Mesenchymal stem cell (in vitro differentiated cells and primary cell): ENCODE measurements around the gene GHR.

Experiments used
- DNase-seq: peaks from one replicate; pipeline ENCODE4 v3.0.0-alpha.2; 2013
- H2AFZ ChIP-seq: one replicate; pipeline ENCODE4 v1.6.1; 2013; ENCODE audit warnings: low read depth, mild to moderate bottlenecking, control low read depth, inconsistent platforms, low read length, moderate library complexity
- H2AK5ac ChIP-seq: 2 replicates; pipeline ENCODE4 v1.6.1; 2013; ENCODE audit warnings: low read length, moderate library complexity, mild to moderate bottlenecking, inconsistent platforms; ENCODE audit not compliant: severe bottlenecking
- H2BK120ac ChIP-seq: one replicate; pipeline ENCODE4 v1.6.1; 2013; ENCODE audit warnings: low read depth, mild to moderate bottlenecking, inconsistent platforms, low read length, moderate library complexity
- H2BK12ac ChIP-seq, 2 experiments: one replicate each; pipeline ENCODE4 v1.6.1; 2013; ENCODE audit warnings: inconsistent platforms in 2 of 2, low read length in 2 of 2, mild to moderate bottlenecking in 2 of 2, moderate library complexity in 2 of 2, control low read depth in 1 of 2
- H2BK15ac ChIP-seq: one replicate; pipeline ENCODE4 v1.6.1; 2013; ENCODE audit warnings: mild to moderate bottlenecking, low read depth, inconsistent platforms; ENCODE audit not compliant: poor library complexity, severe bottlenecking
- H2BK5ac ChIP-seq: 2 replicates; pipeline ENCODE4 v1.6.1; 2013; ENCODE audit warnings: low read depth, mild to moderate bottlenecking, low read length, control low read depth, inconsistent platforms; ENCODE audit not compliant: poor library complexity, severe bottlenecking
- H3K14ac ChIP-seq, 2 experiments: one replicate each; pipeline ENCODE4 v1.6.1; 2013; ENCODE audit warnings: inconsistent platforms in 2 of 2, low read length in 2 of 2, control low read depth in 1 of 2, mild to moderate bottlenecking in 1 of 2, moderate library complexity in 1 of 2
- H3K18ac ChIP-seq, 2 experiments: one replicate each; pipeline ENCODE4 v1.6.1; 2013; ENCODE audit warnings: inconsistent platforms in 2 of 2, low read length in 2 of 2, control low read depth in 1 of 2, low read depth in 1 of 2, mild to moderate bottlenecking in 1 of 2
- H3K23ac ChIP-seq, 2 experiments: one replicate each; pipeline ENCODE4 v1.6.1; 2013; ENCODE audit warnings: inconsistent platforms in 2 of 2, low read length in 2 of 2, mild to moderate bottlenecking in 2 of 2, moderate library complexity in 2 of 2, control low read depth in 1 of 2
- H3K27ac ChIP-seq: 2 replicates; pipeline ENCODE4 v1.5.1; 2013; ENCODE audit warnings: mild to moderate bottlenecking, moderate library complexity, low read length, control low read depth, inconsistent platforms; ENCODE audit not compliant: poor library complexity, severe bottlenecking
- H3K27me3 ChIP-seq, 2 experiments: 2 replicates each; pipeline versions ENCODE4 v1.6.1 to v1.7.0; 2013; ENCODE audit warnings: low read length in 2 of 2, mild to moderate bottlenecking in 2 of 2, moderate library complexity in 2 of 2, control low read depth in 1 of 2, inconsistent platforms in 1 of 2; ENCODE audit not compliant: control insufficient read depth in 1 of 2, insufficient read depth in 1 of 2
- H3K36me3 ChIP-seq, 2 experiments: 2 replicates each; pipeline versions ENCODE4 v1.6.1 to v1.7.0; 2013; ENCODE audit warnings: low read length in 2 of 2, control low read depth in 1 of 2, inconsistent platforms in 1 of 2, low read depth in 1 of 2, mild to moderate bottlenecking in 1 of 2; ENCODE audit not compliant: insufficient read depth in 2 of 2, control insufficient read depth in 1 of 2
- H3K4ac ChIP-seq, 2 experiments: one replicate each; pipeline ENCODE4 v1.6.1; 2013; ENCODE audit warnings: inconsistent platforms in 2 of 2, low read length in 2 of 2, mild to moderate bottlenecking in 2 of 2, moderate library complexity in 2 of 2, control low read depth in 1 of 2, low read depth in 1 of 2
- H3K4me1 ChIP-seq: 2 replicates; pipeline ENCODE4 v1.6.1; 2013; ENCODE audit warnings: low read depth, low read length, control low read depth; ENCODE audit not compliant: control insufficient read depth, insufficient read depth
- H3K4me2 ChIP-seq: 2 replicates; pipeline ENCODE4 v1.6.1; 2013; ENCODE audit warnings: low read length, mild to moderate bottlenecking, inconsistent platforms; ENCODE audit not compliant: poor library complexity, severe bottlenecking
- H3K4me3 ChIP-seq, 2 experiments: 2 replicates each; pipeline versions ENCODE4 v1.5.1 to v1.7.0; 2013; ENCODE audit warnings: low read length in 2 of 2, mild to moderate bottlenecking in 2 of 2, control low read depth in 1 of 2, low read depth in 1 of 2; ENCODE audit not compliant: insufficient read depth in 1 of 2
- H3K79me1 ChIP-seq: replicated peaks from 2 replicates; pipeline ENCODE4 v1.6.1; 2013; ENCODE audit warnings: mild to moderate bottlenecking, control low read depth, low read length, inconsistent platforms; ENCODE audit not compliant: poor library complexity, severe bottlenecking
- H3K9ac ChIP-seq: 2 replicates; pipeline ENCODE4 v1.7.0; 2013; ENCODE audit warnings: mild to moderate bottlenecking, low read length, moderate library complexity
- H3K9me3 ChIP-seq: 2 replicates; pipeline ENCODE4 v1.7.0; 2013; ENCODE audit warnings: mild to moderate bottlenecking, low read length; ENCODE audit not compliant: control insufficient read depth
- H4K8ac ChIP-seq: one replicate; pipeline ENCODE4 v1.6.1; 2013; ENCODE audit warnings: inconsistent platforms, mild to moderate bottlenecking, low read length, moderate library complexity
- H4K91ac ChIP-seq: one replicate; pipeline ENCODE4 v1.6.1; 2013; ENCODE audit warnings: mild to moderate bottlenecking, low read length, inconsistent platforms
- WGBS: methylation state at CpG from one replicate; pipeline ENCODE4 v1.1.7; 2013; ENCODE audit warnings: mixed read lengths; 5-methylcytosine and 5-hydroxymethylcytosine counted together

Gene GHR

DNA sequence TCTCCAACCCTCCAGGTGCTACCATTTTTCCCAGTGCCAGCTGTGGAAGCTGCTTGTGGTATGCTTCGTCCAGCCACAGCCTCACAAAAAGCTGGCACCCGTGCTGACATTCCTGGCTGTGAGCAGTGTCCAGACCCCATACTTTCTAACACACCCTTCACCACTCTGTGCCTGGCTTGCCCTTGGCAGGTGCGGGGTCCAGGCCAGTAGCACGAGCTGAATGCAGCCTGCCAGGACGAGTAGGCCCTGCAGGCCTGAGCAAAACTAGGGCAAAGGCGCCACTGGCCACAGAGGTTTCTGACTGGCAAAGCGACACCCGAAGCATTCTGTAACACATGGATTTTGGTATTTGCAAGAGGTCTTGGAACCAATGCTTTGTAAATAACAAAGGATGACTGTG, 26.0 kb upstream of the GHR start:
- Histone ChIP-seq H2BK5ac (no peak overlapping the region), H3K36me3 (no peaks in the 10 kb centered on the region), H3K23ac (no peak overlapping the region), H3K4me1 (no peaks in the 10 kb centered on the region), H2BK120ac (no peak overlapping the region), H3K14ac (no peak overlapping the region), H3K9ac (no peak overlapping the region), H3K18ac (no peak overlapping the region), H3K4ac (no peak overlapping the region), H2AFZ (no peak overlapping the region), H4K8ac (no peak overlapping the region), H3K27ac (no peak overlapping the region), H3K4me2 (no peak overlapping the region), H3K4me3 (no peak overlapping the region), H2BK12ac (no peak overlapping the region), H3K9me3 (peaks cover 8% of the 10 kb centered on the region), H3K27me3 (no peaks in the 10 kb centered on the region), H3K79me1 (no peaks in the 10 kb centered on the region), H2AK5ac (no peak overlapping the region), H2BK15ac (no peak overlapping the region), H4K91ac (no peak overlapping the region)
- WGBS, result 82% methylated on average over 6 of the region's 8 CpGs
- no peak for DNase-seq

DNA sequence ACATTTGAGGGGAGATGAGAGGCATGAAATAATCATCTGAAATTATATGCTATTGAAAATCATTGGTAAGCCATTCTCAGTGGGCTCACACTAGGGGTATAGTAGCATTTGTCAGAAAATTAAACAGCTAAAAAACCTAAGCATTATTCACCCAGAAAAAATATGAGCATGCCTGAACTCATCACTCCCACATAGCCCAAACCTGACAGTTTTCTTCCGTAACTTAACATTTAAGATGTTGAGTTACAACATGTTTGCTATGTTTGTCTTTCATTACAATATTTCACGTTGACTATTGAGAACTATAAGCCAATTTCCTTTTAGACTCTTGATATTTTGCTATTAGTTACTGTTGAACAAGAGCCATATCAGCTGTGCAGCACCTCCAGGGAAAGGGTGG, 23.5 kb upstream of the GHR start:
- no peak overlapping the region for H4K91ac ChIP-seq
- no peak overlapping the region for H2AFZ ChIP-seq
- H3K9me3 ChIP-seq, result no peaks in the 10 kb centered on the region
- no peak overlapping the region for H2BK5ac ChIP-seq
- H3K27ac ChIP-seq, result no peak overlapping the region
- H2BK120ac ChIP-seq, result no peak overlapping the region
- H4K8ac ChIP-seq, result no peak overlapping the region
- no peak overlapping the region for H3K9ac ChIP-seq
- no peak overlapping the region for H3K14ac ChIP-seq
- no peaks in the 10 kb centered on the region for H3K4me1 ChIP-seq
- H3K23ac ChIP-seq, result no peak overlapping the region
- H3K18ac ChIP-seq, result no peak overlapping the region
- no peak overlapping the region for H3K4me3 ChIP-seq
- no peak overlapping the region for H2AK5ac ChIP-seq
- no CpG with 5 or more reads among the region's 2 CpGs for WGBS
- no peaks in the 10 kb centered on the region for H3K27me3 ChIP-seq
- no peaks in the 10 kb centered on the region for H3K79me1 ChIP-seq
- no peak overlapping the region for H2BK15ac ChIP-seq
- H3K36me3 ChIP-seq, result no peaks in the 10 kb centered on the region
- DNase-seq, result no peak
- no peak overlapping the region for H2BK12ac ChIP-seq
- H3K4me2 ChIP-seq, result no peak overlapping the region
- no peak overlapping the region for H3K4ac ChIP-seq

DNA sequence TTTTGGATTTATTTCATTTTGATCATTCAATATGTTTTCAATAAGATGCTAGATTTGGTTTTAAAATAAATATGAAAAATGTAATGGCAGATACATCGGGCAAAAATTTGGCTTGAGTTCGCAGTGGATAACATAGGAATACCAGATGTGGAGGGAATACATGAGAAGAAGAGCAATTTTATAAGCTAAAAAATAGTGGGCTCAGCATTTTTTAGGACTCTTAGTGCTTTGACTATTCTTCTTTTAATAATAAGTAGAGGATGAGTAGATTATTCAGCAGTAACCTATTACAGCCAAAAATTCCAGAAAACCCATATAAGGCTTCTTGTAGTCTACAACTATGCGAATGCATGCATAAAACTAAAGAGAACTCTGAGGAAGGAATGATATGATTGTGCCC, 22.8 kb upstream of the GHR start:
- Histone ChIP-seq H2BK5ac (no peak overlapping the region), H2BK120ac (no peak overlapping the region), H3K4ac (no peak overlapping the region), H3K9me3 (no peaks in the 10 kb centered on the region), H4K91ac (no peak overlapping the region), H3K9ac (no peak overlapping the region), H2AFZ (no peak overlapping the region), H3K36me3 (no peaks in the 10 kb centered on the region), H2BK15ac (no peak overlapping the region), H3K23ac (no peak overlapping the region), H3K4me2 (no peak overlapping the region), H3K4me1 (no peaks in the 10 kb centered on the region), H3K18ac (no peak overlapping the region), H3K14ac (no peak overlapping the region), H3K4me3 (no peak overlapping the region), H4K8ac (no peak overlapping the region), H2BK12ac (no peak overlapping the region), H3K27me3 (no peaks in the 10 kb centered on the region), H2AK5ac (no peak overlapping the region), H3K27ac (no peak overlapping the region), H3K79me1 (no peaks in the 10 kb centered on the region)
- WGBS, result 91% methylated on average over 2 of the region's 3 CpGs
- no peak for DNase-seq

DNA sequence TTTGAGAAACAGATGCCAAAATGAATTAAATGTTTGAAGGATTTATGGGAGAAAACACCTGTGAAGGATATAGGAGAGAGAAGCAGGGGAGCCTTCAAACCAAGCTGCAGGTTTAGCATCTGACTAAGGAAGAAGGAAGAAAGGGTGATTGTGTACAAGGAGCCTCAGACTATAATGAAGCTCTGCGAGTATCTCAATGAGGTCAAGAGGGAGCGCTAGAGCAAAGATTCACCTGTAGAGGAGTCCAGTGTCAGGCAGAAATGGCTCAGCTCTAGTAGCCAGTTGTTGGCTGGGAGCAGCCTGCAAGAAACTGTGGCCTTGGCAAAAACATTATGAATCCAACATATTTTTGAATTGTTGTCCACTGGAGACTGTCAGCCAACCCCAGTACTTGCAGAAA, 20.0 kb upstream of the GHR start:
- Histone ChIP-seq H3K27me3 (no peaks in the 10 kb centered on the region), H3K18ac (no peak overlapping the region), H3K4me2 (no peak overlapping the region), H4K8ac (no peak overlapping the region), H3K4me1 (no peaks in the 10 kb centered on the region), H3K27ac (no peak overlapping the region), H4K91ac (no peak overlapping the region), H2AFZ (no peak overlapping the region), H3K36me3 (no peaks in the 10 kb centered on the region), H2AK5ac (no peak overlapping the region), H3K23ac (no peak overlapping the region), H3K14ac (no peak overlapping the region), H3K4ac (no peak overlapping the region), H3K79me1 (no peaks in the 10 kb centered on the region), H3K4me3 (no peak overlapping the region), H2BK120ac (no peak overlapping the region), H2BK12ac (no peak overlapping the region), H2BK15ac (no peak overlapping the region), H2BK5ac (no peak overlapping the region), H3K9me3 (no peaks in the 10 kb centered on the region), H3K9ac (no peak overlapping the region)
- DNase-seq, result no peak
- WGBS, result 88% methylated on average over 2 of the region's 2 CpGs
